ENCODE data around the gene OGFOD2.

OGFOD2 gene

GRCh38 chr12:122997343-122998250 is 22.6 kb downstream of the OGFOD2 start:
- no peak overlapping the region for H3K4me3 ChIP-seq (ENCODE audit: low read length in 2 of 2)
- H3K4me1 ChIP-seq (ENCODE audit: control insufficient read depth, insufficient read depth, low read length), result peaks cover 16% of the 10 kb centered on the region
- H3K27ac ChIP-seq (ENCODE audit: low read length), result no peak overlapping the region

GRCh38 chr12:122998316-122998715 is 23.3 kb downstream of the OGFOD2 start:
- no peak overlapping the region for H3K4me3 ChIP-seq (ENCODE audit: low read length in 2 of 2)
- no peak overlapping the region for H3K9ac ChIP-seq (ENCODE audit: low read length in 2 of 2)
- H3K27ac ChIP-seq (ENCODE audit: low read length), result no peak overlapping the region
- H3K27me3 ChIP-seq (ENCODE audit: control insufficient read depth in 1 of 2, insufficient read depth in 2 of 2, low read length in 2 of 2), result no peaks in the 10 kb centered on the region
- H3K36me3 ChIP-seq (ENCODE audit: control insufficient read depth in 2 of 2, insufficient read depth in 2 of 2, low read length in 2 of 2), result peaks cover 3 to 11% of the 10 kb centered on the region in 2 donors
- peaks cover 16% of the 10 kb centered on the region for H3K4me1 ChIP-seq (ENCODE audit: control insufficient read depth, insufficient read depth, low read length)
- no peaks in the 10 kb centered on the region for H3K9me3 ChIP-seq (ENCODE audit: control insufficient read depth in 2 of 2, low read length in 2 of 2)

More at GRCh38 chr12:122997343-122998250, 22.6 kb downstream of the OGFOD2 start:
- H3K36me3 ChIP-seq (ENCODE audit: control insufficient read depth in 2 of 2, insufficient read depth in 2 of 2, low read length in 2 of 2), result peaks cover 3 to 11% of the 10 kb centered on the region in 2 donors
- no peaks in the 10 kb centered on the region for H3K27me3 ChIP-seq (ENCODE audit: control insufficient read depth in 1 of 2, insufficient read depth in 2 of 2, low read length in 2 of 2)
- H3K9me3 ChIP-seq (ENCODE audit: control insufficient read depth in 2 of 2, low read length in 2 of 2), result no peaks in the 10 kb centered on the region
- no peak overlapping the region for H3K9ac ChIP-seq (ENCODE audit: low read length in 2 of 2)

- Histone ChIP-seq H3K4me1 (ENCODE audit: control insufficient read depth, insufficient read depth, low read length) (peaks cover 16% of the 10 kb centered on the region), H3K27me3 (ENCODE audit: control insufficient read depth in 1 of 2, insufficient read depth in 2 of 2, low read length in 2 of 2) (no peaks in the 10 kb centered on the region), H3K9ac (ENCODE audit: low read length in 2 of 2) (no peak overlapping the region), H3K27ac (ENCODE audit: low read length) (no peak overlapping the region), H3K9me3 (ENCODE audit: control insufficient read depth in 2 of 2, low read length in 2 of 2) (no peaks in the 10 kb centered on the region), H3K36me3 (ENCODE audit: control insufficient read depth in 2 of 2, insufficient read depth in 2 of 2, low read length in 2 of 2) (peaks cover 7 to 11% of the 10 kb centered on the region in 2 donors), H3K4me3 (ENCODE audit: low read length in 2 of 2) (no peak overlapping the region)
These were observed 24.3 kb downstream of the OGFOD2 start for GRCh38 chr12:122999196-122999946.

- H3K9me3 ChIP-seq (ENCODE audit: control insufficient read depth in 2 of 2, low read length in 2 of 2), result no peaks in the 10 kb centered on the region
- H3K4me3 ChIP-seq (ENCODE audit: low read length in 2 of 2), result no peak overlapping the region
- no peaks in the 10 kb centered on the region for H3K27me3 ChIP-seq (ENCODE audit: control insufficient read depth in 1 of 2, insufficient read depth in 2 of 2, low read length in 2 of 2)
- H3K36me3 ChIP-seq (ENCODE audit: control insufficient read depth in 2 of 2, insufficient read depth in 2 of 2, low read length in 2 of 2), result peaks cover 7 to 15% of the 10 kb centered on the region in 2 donors
- H3K4me1 ChIP-seq (ENCODE audit: control insufficient read depth, insufficient read depth, low read length), result peaks cover 16% of the 10 kb centered on the region
- no peak overlapping the region for H3K27ac ChIP-seq (ENCODE audit: low read length)
- H3K9ac ChIP-seq (ENCODE audit: low read length in 2 of 2), result no peak overlapping the region
These were observed 25.0 kb downstream of the OGFOD2 start for GRCh38 chr12:122999986-123000420.

GRCh38 chr12:123000578-123000977 is 25.5 kb downstream of the OGFOD2 start:
- H3K4me3 ChIP-seq (ENCODE audit: low read length in 2 of 2), result no peak overlapping the region
- peaks cover 16% of the 10 kb centered on the region for H3K4me1 ChIP-seq (ENCODE audit: control insufficient read depth, insufficient read depth, low read length)
- peaks cover 7 to 16% of the 10 kb centered on the region in 2 donors for H3K36me3 ChIP-seq (ENCODE audit: control insufficient read depth in 2 of 2, insufficient read depth in 2 of 2, low read length in 2 of 2)

GRCh38 chr12:123001464-123001863 is 26.4 kb downstream of the OGFOD2 start:
- Histone ChIP-seq H3K9me3 (ENCODE audit: control insufficient read depth in 2 of 2, low read length in 2 of 2) (no peaks in the 10 kb centered on the region), H3K27me3 (ENCODE audit: control insufficient read depth in 1 of 2, insufficient read depth in 2 of 2, low read length in 2 of 2) (no peaks in the 10 kb centered on the region), H3K4me3 (ENCODE audit: low read length in 2 of 2) (no peak overlapping the region), H3K9ac (ENCODE audit: low read length in 2 of 2) (no peak overlapping the region), H3K36me3 (ENCODE audit: control insufficient read depth in 2 of 2, insufficient read depth in 2 of 2, low read length in 2 of 2) (peaks cover 7 to 12% of the 10 kb centered on the region in 2 donors), H3K27ac (ENCODE audit: low read length) (no peak overlapping the region), H3K4me1 (ENCODE audit: control insufficient read depth, insufficient read depth, low read length) (peaks cover 8% of the 10 kb centered on the region)

More at GRCh38 chr12:123000578-123000977, 25.5 kb downstream of the OGFOD2 start:
- Histone ChIP-seq H3K27me3 (ENCODE audit: control insufficient read depth in 1 of 2, insufficient read depth in 2 of 2, low read length in 2 of 2) (no peaks in the 10 kb centered on the region), H3K9ac (ENCODE audit: low read length in 2 of 2) (no peak overlapping the region), H3K27ac (ENCODE audit: low read length) (no peak overlapping the region), H3K9me3 (ENCODE audit: control insufficient read depth in 2 of 2, low read length in 2 of 2) (no peaks in the 10 kb centered on the region)

GRCh38 chr12:123003257-123003656 is 28.2 kb downstream of the OGFOD2 start:
- H3K36me3 ChIP-seq (ENCODE audit: control insufficient read depth in 2 of 2, insufficient read depth in 2 of 2, low read length in 2 of 2), result peaks cover 10 to 23% of the 10 kb centered on the region in 2 donors
- H3K9ac ChIP-seq (ENCODE audit: low read length in 2 of 2), result no peak overlapping the region
- no peaks in the 10 kb centered on the region for H3K27me3 ChIP-seq (ENCODE audit: control insufficient read depth in 1 of 2, insufficient read depth in 2 of 2, low read length in 2 of 2)
- no peak overlapping the region for H3K27ac ChIP-seq (ENCODE audit: low read length)
- H3K4me1 ChIP-seq (ENCODE audit: control insufficient read depth, insufficient read depth, low read length), result no peaks in the 10 kb centered on the region
- no peaks in the 10 kb centered on the region for H3K9me3 ChIP-seq (ENCODE audit: control insufficient read depth in 2 of 2, low read length in 2 of 2)
- no peak overlapping the region for H3K4me3 ChIP-seq (ENCODE audit: low read length in 2 of 2)

GRCh38 chr12:123004287-123004686 is 29.2 kb downstream of the OGFOD2 start:
- H3K4me3 ChIP-seq (ENCODE audit: low read length in 2 of 2), result no peak overlapping the region
- H3K9me3 ChIP-seq (ENCODE audit: control insufficient read depth in 2 of 2, low read length in 2 of 2), result no peaks in the 10 kb centered on the region
- no peaks in the 10 kb centered on the region for H3K27me3 ChIP-seq (ENCODE audit: control insufficient read depth in 1 of 2, insufficient read depth in 2 of 2, low read length in 2 of 2)
- H3K36me3 ChIP-seq (ENCODE audit: control insufficient read depth in 2 of 2, insufficient read depth in 2 of 2, low read length in 2 of 2), result peaks cover 15 to 30% of the 10 kb centered on the region in 2 donors
- no peak overlapping the region for H3K27ac ChIP-seq (ENCODE audit: low read length)
- H3K4me1 ChIP-seq (ENCODE audit: control insufficient read depth, insufficient read depth, low read length), result no peaks in the 10 kb centered on the region
- no peak overlapping the region for H3K9ac ChIP-seq (ENCODE audit: low read length in 2 of 2)

- Histone ChIP-seq H3K9me3 (ENCODE audit: control insufficient read depth in 2 of 2, low read length in 2 of 2) (no peaks in the 10 kb centered on the region), H3K27me3 (ENCODE audit: control insufficient read depth in 1 of 2, insufficient read depth in 2 of 2, low read length in 2 of 2) (no peaks in the 10 kb centered on the region), H3K27ac (ENCODE audit: low read length) (no peak overlapping the region), H3K9ac (ENCODE audit: low read length in 2 of 2) (no peak overlapping the region), H3K4me1 (ENCODE audit: control insufficient read depth, insufficient read depth, low read length) (no peaks in the 10 kb centered on the region), H3K36me3 (ENCODE audit: control insufficient read depth in 2 of 2, insufficient read depth in 2 of 2, low read length in 2 of 2) (peaks cover 15 to 32% of the 10 kb centered on the region in 2 donors), H3K4me3 (ENCODE audit: low read length in 2 of 2) (no peak overlapping the region)
These were observed 30.1 kb downstream of the OGFOD2 start for GRCh38 chr12:123005081-123005626.

- Histone ChIP-seq H3K27me3 (ENCODE audit: control insufficient read depth in 1 of 2, insufficient read depth in 2 of 2, low read length in 2 of 2) (no peaks in the 10 kb centered on the region), H3K9me3 (ENCODE audit: control insufficient read depth in 2 of 2, low read length in 2 of 2) (no peaks in the 10 kb centered on the region), H3K4me1 (ENCODE audit: control insufficient read depth, insufficient read depth, low read length) (no peaks in the 10 kb centered on the region), H3K36me3 (ENCODE audit: control insufficient read depth in 2 of 2, insufficient read depth in 2 of 2, low read length in 2 of 2) (peaks cover 12 to 34% of the 10 kb centered on the region in 2 donors), H3K27ac (ENCODE audit: low read length) (no peak overlapping the region), H3K4me3 (ENCODE audit: low read length in 2 of 2) (no peak overlapping the region), H3K9ac (ENCODE audit: low read length in 2 of 2) (no peak overlapping the region)
These were observed 31.9 kb downstream of the OGFOD2 start for GRCh38 chr12:123006977-123007376.
